ENCODE data around the gene ROBO1. TPM values are rescaled to one million over a fixed set of nuclear protein-coding genes. Genes with fewer than 3 reads are reported as not detected.

Gene ROBO1
- total RNA-seq, 1 donor = 69.8 TPM

DNA sequence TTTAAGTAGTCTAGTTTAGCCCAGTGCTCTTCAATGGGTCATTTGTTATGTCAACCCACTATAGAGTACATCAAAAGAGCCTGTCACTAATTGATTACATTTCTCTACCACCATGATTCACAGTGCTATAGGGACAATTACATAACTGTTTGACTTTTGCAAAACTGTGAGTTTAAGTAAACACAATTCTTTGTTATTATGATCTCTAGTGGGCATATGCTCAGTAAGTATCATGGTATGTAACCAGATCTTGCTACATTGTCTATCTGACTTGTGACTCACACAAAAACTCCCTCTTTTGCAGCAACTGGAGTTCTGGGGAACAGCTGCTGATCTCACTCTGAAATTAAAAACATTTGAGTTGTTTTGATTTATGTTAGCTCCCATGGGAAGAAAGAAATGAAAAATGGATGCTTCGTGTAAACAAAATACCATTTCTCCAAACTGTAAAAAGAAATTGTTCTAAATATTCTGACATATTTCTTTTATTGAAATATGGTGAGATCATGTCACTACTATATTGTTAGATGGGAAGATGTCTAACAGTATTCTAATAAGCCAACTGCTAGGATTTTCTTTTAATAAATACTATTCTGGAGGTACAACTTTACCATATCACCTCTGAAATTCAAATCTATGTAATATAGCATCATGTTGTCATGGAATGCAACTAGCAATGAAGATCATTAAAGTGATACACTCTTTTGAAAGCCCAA lies 470.4 kb downstream of the ROBO1 start:
- H3K9me3 ChIP-seq (ENCODE audit: low read depth, low read length) = no peaks in the 10 kb centered on the region
- no peak overlapping the region for H3K4me3 ChIP-seq (ENCODE audit: insufficient read depth, low read length)
- H3K27me3 ChIP-seq (ENCODE audit: insufficient read depth, low read length) = no peaks in the 10 kb centered on the region
- H3K4me1 ChIP-seq (ENCODE audit: insufficient read depth, low read length) = peaks cover 9% of the 10 kb centered on the region
- H4K20me1 ChIP-seq (ENCODE audit: insufficient read depth, low read length) = no peaks in the 10 kb centered on the region
- no peaks in the 10 kb centered on the region for H3K79me2 ChIP-seq (ENCODE audit: insufficient read depth, low read length)
- H3K36me3 ChIP-seq (ENCODE audit: insufficient read depth, low read length) = no peaks in the 10 kb centered on the region
- H3K4me2 ChIP-seq (ENCODE audit: insufficient read depth, low read length) = peak overlapping the region; percentile 51
- no peak overlapping the region for H3K27ac ChIP-seq (ENCODE audit: low read depth, low read length)
- DNase-seq (ENCODE audit: insufficient read length, low spot score, missing footprints) = peak; percentile 89
- TF ChIP-seq, protein P1, sequence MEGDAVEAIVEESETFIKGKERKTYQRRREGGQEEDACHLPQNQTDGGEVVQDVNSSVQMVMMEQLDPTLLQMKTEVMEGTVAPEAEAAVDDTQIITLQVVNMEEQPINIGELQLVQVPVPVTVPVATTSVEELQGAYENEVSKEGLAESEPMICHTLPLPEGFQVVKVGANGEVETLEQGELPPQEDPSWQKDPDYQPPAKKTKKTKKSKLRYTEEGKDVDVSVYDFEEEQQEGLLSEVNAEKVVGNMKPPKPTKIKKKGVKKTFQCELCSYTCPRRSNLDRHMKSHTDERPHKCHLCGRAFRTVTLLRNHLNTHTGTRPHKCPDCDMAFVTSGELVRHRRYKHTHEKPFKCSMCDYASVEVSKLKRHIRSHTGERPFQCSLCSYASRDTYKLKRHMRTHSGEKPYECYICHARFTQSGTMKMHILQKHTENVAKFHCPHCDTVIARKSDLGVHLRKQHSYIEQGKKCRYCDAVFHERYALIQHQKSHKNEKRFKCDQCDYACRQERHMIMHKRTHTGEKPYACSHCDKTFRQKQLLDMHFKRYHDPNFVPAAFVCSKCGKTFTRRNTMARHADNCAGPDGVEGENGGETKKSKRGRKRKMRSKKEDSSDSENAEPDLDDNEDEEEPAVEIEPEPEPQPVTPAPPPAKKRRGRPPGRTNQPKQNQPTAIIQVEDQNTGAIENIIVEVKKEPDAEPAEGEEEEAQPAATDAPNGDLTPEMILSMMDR (IDR thresholded peaks at IDR 0.05; ENCODE audit: extremely low read depth, low read depth, low read length) = no peak
- H2AFZ ChIP-seq (ENCODE audit: low read length) = no peak overlapping the region

DNA sequence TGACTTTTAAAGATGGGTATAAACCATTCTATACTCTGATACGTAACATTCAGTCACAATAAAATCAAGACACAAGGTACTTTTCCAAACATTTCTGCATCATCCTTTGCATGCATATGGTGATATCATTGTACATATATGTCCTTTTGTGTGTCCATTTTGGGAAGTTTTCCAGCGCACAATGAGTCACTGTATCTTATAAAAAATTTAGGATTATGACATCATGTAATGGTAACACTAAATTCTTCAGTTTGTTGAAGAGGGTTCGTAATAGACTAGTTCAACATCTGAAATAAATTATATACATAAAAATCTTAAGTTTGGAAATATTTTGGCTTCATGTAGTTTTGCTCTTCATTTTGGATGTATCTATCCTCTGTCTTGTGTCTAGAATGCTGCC lies 480.9 kb downstream of the ROBO1 start:
- no peak overlapping the region for H3K4me2 ChIP-seq (ENCODE audit: insufficient read depth, low read length)
- no peaks in the 10 kb centered on the region for H3K79me2 ChIP-seq (ENCODE audit: insufficient read depth, low read length)

DNA sequence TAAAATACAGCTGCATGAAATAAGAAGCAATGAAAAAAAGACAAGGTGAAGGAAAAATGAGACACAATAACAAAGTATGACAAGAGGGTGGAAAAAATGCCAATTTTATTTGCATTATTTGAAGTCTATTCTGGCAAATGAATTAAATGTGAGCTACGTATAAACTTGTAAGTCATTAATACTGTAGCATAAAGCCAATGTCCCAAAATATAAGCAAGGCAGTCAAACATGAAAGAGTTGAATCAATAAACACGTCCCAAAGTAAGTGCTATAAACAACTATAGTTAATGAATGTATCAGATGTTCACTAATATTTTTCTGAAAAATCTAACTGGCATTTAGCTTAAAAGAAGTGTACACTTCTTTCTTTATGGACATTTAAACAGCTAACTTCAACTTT lies 481.9 kb downstream of the ROBO1 start:
- no peaks in the 10 kb centered on the region for H3K36me3 ChIP-seq (ENCODE audit: insufficient read depth, low read length)

More for the DNA sequence above, 480.9 kb downstream of the ROBO1 start:
- no peak for DNase-seq (ENCODE audit: insufficient read length, low spot score, missing footprints)
- Histone ChIP-seq H3K9me3 (ENCODE audit: low read depth, low read length) (no peaks in the 10 kb centered on the region), H2AFZ (ENCODE audit: low read length) (no peak overlapping the region), H3K4me1 (ENCODE audit: insufficient read depth, low read length) (no peaks in the 10 kb centered on the region), H3K27ac (ENCODE audit: low read depth, low read length) (no peak overlapping the region), H3K27me3 (ENCODE audit: insufficient read depth, low read length) (no peaks in the 10 kb centered on the region), H3K4me3 (ENCODE audit: insufficient read depth, low read length) (no peak overlapping the region), H4K20me1 (ENCODE audit: insufficient read depth, low read length) (no peaks in the 10 kb centered on the region), H3K36me3 (ENCODE audit: insufficient read depth, low read length) (no peaks in the 10 kb centered on the region)
- TF ChIP-seq, protein P1 (IDR thresholded peaks at IDR 0.05; ENCODE audit: extremely low read depth, low read depth, low read length) = no peak

DNA sequence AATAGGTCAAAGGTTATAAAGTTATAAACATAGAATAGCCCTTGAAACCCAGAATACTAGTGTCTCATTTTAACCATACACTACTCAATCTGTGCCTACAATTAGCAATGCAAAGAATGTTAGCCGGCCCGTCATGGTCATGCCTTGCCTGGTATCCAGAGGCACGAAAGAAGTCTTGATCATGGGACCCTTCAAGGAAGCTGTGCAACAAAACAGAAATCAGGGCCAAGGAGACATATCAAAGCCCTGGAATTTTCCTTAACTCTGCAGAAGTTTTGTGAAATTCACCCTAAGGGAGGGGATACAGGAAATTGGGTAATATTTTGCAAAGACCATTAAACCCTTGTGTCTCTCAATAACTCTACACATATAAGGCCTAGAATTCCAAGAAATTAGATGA lies 482.4 kb downstream of the ROBO1 start:
- no peak for DNase-seq (ENCODE audit: insufficient read length, low spot score, missing footprints)
- no peak overlapping the region for H3K4me3 ChIP-seq (ENCODE audit: insufficient read depth, low read length)
- no peak overlapping the region for H3K27ac ChIP-seq (ENCODE audit: low read depth, low read length)
- no peaks in the 10 kb centered on the region for H3K36me3 ChIP-seq (ENCODE audit: insufficient read depth, low read length)
- no peaks in the 10 kb centered on the region for H4K20me1 ChIP-seq (ENCODE audit: insufficient read depth, low read length)
- H3K79me2 ChIP-seq (ENCODE audit: insufficient read depth, low read length) = no peaks in the 10 kb centered on the region
- TF ChIP-seq, protein P1 (IDR thresholded peaks at IDR 0.05; ENCODE audit: extremely low read depth, low read depth, low read length) = no peak
- H2AFZ ChIP-seq (ENCODE audit: low read length) = no peak overlapping the region
- H3K27me3 ChIP-seq (ENCODE audit: insufficient read depth, low read length) = no peaks in the 10 kb centered on the region
- no peaks in the 10 kb centered on the region for H3K4me1 ChIP-seq (ENCODE audit: insufficient read depth, low read length)
- no peaks in the 10 kb centered on the region for H3K9me3 ChIP-seq (ENCODE audit: low read depth, low read length)
- H3K4me2 ChIP-seq (ENCODE audit: insufficient read depth, low read length) = no peak overlapping the region

More for the DNA sequence above, 481.9 kb downstream of the ROBO1 start:
- H3K4me1 ChIP-seq (ENCODE audit: insufficient read depth, low read length) = no peaks in the 10 kb centered on the region
- no peak overlapping the region for H3K4me3 ChIP-seq (ENCODE audit: insufficient read depth, low read length)
- no peaks in the 10 kb centered on the region for H4K20me1 ChIP-seq (ENCODE audit: insufficient read depth, low read length)
- DNase-seq (ENCODE audit: insufficient read length, low spot score, missing footprints) = no peak
- no peak overlapping the region for H2AFZ ChIP-seq (ENCODE audit: low read length)
- TF ChIP-seq, protein P1 (IDR thresholded peaks at IDR 0.05; ENCODE audit: extremely low read depth, low read depth, low read length) = no peak
- H3K4me2 ChIP-seq (ENCODE audit: insufficient read depth, low read length) = no peak overlapping the region
- no peaks in the 10 kb centered on the region for H3K79me2 ChIP-seq (ENCODE audit: insufficient read depth, low read length)
- no peaks in the 10 kb centered on the region for H3K27me3 ChIP-seq (ENCODE audit: insufficient read depth, low read length)
- H3K27ac ChIP-seq (ENCODE audit: low read depth, low read length) = no peak overlapping the region
- no peaks in the 10 kb centered on the region for H3K9me3 ChIP-seq (ENCODE audit: low read depth, low read length)
